B cell (primary cell): ENCODE measurements around the gene YIPF5.

Source experiments
- EZH2 ChIP-seq: IDR thresholded peaks from 2 replicates; pipeline ENCODE4 v1.6.1; 2012; ENCODE audit warnings: borderline replicate concordance, low read depth, mild to moderate bottlenecking, moderate library complexity, low read length; ENCODE audit not compliant: insufficient read depth, poor library complexity, severe bottlenecking
- TF ChIP-seq, protein P1 (sequence below): fragments of 200-600 bp; IDR thresholded peaks from one replicate; pipeline ENCODE4 v1.8.0; 2022; ENCODE audit warnings: antibody characterized with exemption, mild to moderate bottlenecking

DNA sequence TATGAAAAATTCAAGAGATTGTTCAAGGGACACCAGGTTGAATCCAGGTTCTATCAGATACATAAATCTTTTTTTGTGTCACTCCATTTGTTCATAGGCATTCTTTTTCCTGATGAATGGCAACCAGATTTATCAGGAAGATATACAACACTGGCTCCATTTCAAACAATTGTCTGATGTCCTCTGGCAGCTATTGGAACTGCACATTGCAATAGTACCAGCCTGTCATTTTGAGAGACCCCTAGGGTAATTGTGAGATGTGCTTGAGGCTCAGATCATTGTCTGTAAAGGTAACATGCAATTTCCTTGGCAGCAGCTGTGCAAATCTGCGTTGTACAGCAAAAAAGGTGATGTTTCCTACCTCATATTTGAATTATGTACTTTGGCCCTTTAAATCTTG, 26.2 kb upstream of the YIPF5 start:
- no peak for TF ChIP-seq EZH2
- TF ChIP-seq, protein P1, sequence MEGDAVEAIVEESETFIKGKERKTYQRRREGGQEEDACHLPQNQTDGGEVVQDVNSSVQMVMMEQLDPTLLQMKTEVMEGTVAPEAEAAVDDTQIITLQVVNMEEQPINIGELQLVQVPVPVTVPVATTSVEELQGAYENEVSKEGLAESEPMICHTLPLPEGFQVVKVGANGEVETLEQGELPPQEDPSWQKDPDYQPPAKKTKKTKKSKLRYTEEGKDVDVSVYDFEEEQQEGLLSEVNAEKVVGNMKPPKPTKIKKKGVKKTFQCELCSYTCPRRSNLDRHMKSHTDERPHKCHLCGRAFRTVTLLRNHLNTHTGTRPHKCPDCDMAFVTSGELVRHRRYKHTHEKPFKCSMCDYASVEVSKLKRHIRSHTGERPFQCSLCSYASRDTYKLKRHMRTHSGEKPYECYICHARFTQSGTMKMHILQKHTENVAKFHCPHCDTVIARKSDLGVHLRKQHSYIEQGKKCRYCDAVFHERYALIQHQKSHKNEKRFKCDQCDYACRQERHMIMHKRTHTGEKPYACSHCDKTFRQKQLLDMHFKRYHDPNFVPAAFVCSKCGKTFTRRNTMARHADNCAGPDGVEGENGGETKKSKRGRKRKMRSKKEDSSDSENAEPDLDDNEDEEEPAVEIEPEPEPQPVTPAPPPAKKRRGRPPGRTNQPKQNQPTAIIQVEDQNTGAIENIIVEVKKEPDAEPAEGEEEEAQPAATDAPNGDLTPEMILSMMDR: no peak
